Spleen (tissue), 7 donors: Measurements from ENCODE around the gene LSM2.

Source experiments
- CTCF ChIP-seq, 11 experiments: fragments of 200-600 bp in 7 of 11; fragments of 450-650 bp in 4 of 11; sonication (generic) in 4 of 11; IDR thresholded peaks in 8 of 11; conservative IDR thresholded peaks in 3 of 11; 1 replicate in 7 of 11; 2 replicates in 4 of 11; pipeline versions ENCODE4 v1.4.0 to v1.8.0; 2016 to 2021; ENCODE audit warnings: antibody characterized with exemption in 11 of 11, inconsistent platforms in 4 of 11, mild to moderate bottlenecking in 1 of 11
- POLR2A ChIP-seq, 3 donors: fragments of 450-650 bp; IDR thresholded peaks; one replicate each; pipeline ENCODE4 v1.5.1; 2017; ENCODE audit warnings: antibody characterized with exemption in 3 of 3, mild to moderate bottlenecking in 1 of 3
- POLR2AphosphoS5 ChIP-seq, 3 donors: sonication (generic); formaldehyde crosslinking; IDR thresholded peaks; one replicate each; pipeline ENCODE4 v1.5.1; 2017; ENCODE audit warnings: antibody characterized with exemption in 3 of 3
- donor health status: DM: no; HTN: no; CAD: no; lungs with moderate emphysema.
- donor health status: DM: no; HTN: no; CAD: no.
- donor health status: DM: no; HTN: no; CAD: no.

- TF ChIP-seq CTCF (IDR thresholded peaks at IDR 0.05 in 8 of 11, conservative IDR thresholded peaks at IDR 0.05 in 3 of 11) (no peak), POLR2A (IDR thresholded peaks at IDR 0.05) (no peak), POLR2AphosphoS5 (IDR thresholded peaks at IDR 0.05) (no peak)
Observed at GRCh38 chr6:31761343-31761742, 45.4 kb downstream of the LSM2 start.
